Neural cell (in vitro differentiated cells): Measurements from ENCODE around the gene NCKAP1.

Experiments
- EP300 ChIP-seq: fragments of 450-650 bp; conservative IDR thresholded peaks from 2 replicates; pipeline ENCODE4 v1.6.1; 2014; ENCODE audit warnings: antibody characterized with exemption, mild to moderate bottlenecking, moderate library complexity; ENCODE audit not compliant: poor library complexity, severe bottlenecking
- EZH2 ChIP-seq: fragments of 200-600, 300-800 bp; shearing (Covaris generic), sonication (generic); IDR thresholded peaks from 2 replicates; pipeline ENCODE4 v1.6.1; 2014; ENCODE audit warnings: antibody characterized with exemption, low read length, borderline replicate concordance, mild to moderate bottlenecking; ENCODE audit not compliant: insufficient read depth, poor library complexity, severe bottlenecking
- MXI1 ChIP-seq: fragments of 450-650 bp; conservative IDR thresholded peaks from 2 replicates; pipeline ENCODE4 v1.6.1; 2014; ENCODE audit warnings: antibody characterized with exemption, mild to moderate bottlenecking; ENCODE audit not compliant: poor library complexity, severe bottlenecking
- POLR2AphosphoS5 ChIP-seq: IDR thresholded peaks from 2 replicates; pipeline ENCODE4 v1.6.1; 2012
- RAD21 ChIP-seq: fragments of 450-650 bp; conservative IDR thresholded peaks from 2 replicates; pipeline ENCODE4 v1.6.1; 2014; ENCODE audit warnings: antibody characterized with exemption, mild to moderate bottlenecking, moderate library complexity
- SMC3 ChIP-seq: fragments of 450-650 bp; conservative IDR thresholded peaks from 2 replicates; pipeline ENCODE4 v1.6.1; 2014; ENCODE audit warnings: antibody characterized with exemption, mild to moderate bottlenecking, moderate library complexity; ENCODE audit not compliant: poor library complexity
- TF ChIP-seq, protein P1 (sequence below): fragments of 450-650 bp; IDR thresholded peaks from 2 replicates; pipeline ENCODE4 v1.5.1; 2014; ENCODE audit warnings: antibody characterized with exemption, mild to moderate bottlenecking, moderate library complexity; ENCODE audit not compliant: poor library complexity, severe bottlenecking

DNA sequence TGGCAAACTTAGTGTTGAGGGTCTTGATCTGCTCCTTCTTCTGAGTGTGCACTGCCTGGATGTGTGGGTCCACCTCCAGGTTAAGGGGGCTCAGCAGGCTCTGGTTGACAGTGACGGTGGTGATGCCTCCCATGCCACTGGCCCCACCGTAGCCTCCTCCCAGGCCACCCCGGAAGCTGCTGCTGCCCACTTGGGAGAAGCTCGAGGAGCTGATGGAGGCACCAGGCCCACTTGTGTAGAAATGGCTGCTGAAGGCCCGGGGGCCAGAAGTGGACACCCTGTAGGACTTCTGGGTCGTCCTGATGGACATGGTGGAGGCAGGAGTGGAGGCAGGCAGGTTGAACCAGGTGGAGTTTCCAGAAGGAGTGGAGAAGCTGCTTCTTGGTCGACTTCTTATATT, 33.9 kb upstream of the NCKAP1 start:
- no peak for TF ChIP-seq EZH2
- TF ChIP-seq, protein P1, sequence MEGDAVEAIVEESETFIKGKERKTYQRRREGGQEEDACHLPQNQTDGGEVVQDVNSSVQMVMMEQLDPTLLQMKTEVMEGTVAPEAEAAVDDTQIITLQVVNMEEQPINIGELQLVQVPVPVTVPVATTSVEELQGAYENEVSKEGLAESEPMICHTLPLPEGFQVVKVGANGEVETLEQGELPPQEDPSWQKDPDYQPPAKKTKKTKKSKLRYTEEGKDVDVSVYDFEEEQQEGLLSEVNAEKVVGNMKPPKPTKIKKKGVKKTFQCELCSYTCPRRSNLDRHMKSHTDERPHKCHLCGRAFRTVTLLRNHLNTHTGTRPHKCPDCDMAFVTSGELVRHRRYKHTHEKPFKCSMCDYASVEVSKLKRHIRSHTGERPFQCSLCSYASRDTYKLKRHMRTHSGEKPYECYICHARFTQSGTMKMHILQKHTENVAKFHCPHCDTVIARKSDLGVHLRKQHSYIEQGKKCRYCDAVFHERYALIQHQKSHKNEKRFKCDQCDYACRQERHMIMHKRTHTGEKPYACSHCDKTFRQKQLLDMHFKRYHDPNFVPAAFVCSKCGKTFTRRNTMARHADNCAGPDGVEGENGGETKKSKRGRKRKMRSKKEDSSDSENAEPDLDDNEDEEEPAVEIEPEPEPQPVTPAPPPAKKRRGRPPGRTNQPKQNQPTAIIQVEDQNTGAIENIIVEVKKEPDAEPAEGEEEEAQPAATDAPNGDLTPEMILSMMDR = no peak
- no peak for TF ChIP-seq EP300
- TF ChIP-seq POLR2AphosphoS5 = no peak
- no peak for TF ChIP-seq SMC3
- TF ChIP-seq RAD21 = no peak
- no peak for TF ChIP-seq MXI1
